Sigmoid colon (tissue), 7 donors: ENCODE measurements around the gene TRIM45. TPM values are rescaled to one million over a fixed set of nuclear protein-coding genes. Genes with fewer than 3 reads are reported as not detected.
"Not testable (repeated sequence)": the region's sequence is repeated elsewhere in the genome, so short reads cannot be mapped to it uniquely, and the experiment has no call there.

Source experiments
- DNase-seq: peaks from one replicate; pipeline ENCODE4 v3.0.0-alpha.2; 2019
- H3K27ac ChIP-seq, 4 donors: fragments of 200-600 bp; sonication (generic); one replicate each; pipeline ENCODE4 v1.5.1; 2016 to 2019; ENCODE audit warnings: mild to moderate bottlenecking in 1 of 4
- H3K27me3 ChIP-seq, 3 donors: fragments of 200-600 bp; sonication (generic); one replicate each; pipeline ENCODE4 v1.5.1; 2019; ENCODE audit warnings: mild to moderate bottlenecking in 1 of 3
- H3K36me3 ChIP-seq, 4 donors: fragments of 200-600 bp; sonication (generic); one replicate each; pipeline ENCODE4 v1.5.1; 2016 to 2019
- H3K4me1 ChIP-seq, 4 donors: fragments of 200-600 bp; sonication (generic); one replicate each; pipeline ENCODE4 v1.5.1; 2017 to 2019
- H3K4me3 ChIP-seq, 4 donors: fragments of 200-600 bp; sonication (generic); one replicate each; pipeline ENCODE4 v1.5.1; 2017 to 2019; ENCODE audit warnings: mild to moderate bottlenecking in 2 of 4, moderate library complexity in 1 of 4
- H3K9me3 ChIP-seq, 4 donors: fragments of 200-600 bp in 3 of 4; sonication (generic) in 3 of 4; one replicate each; pipeline versions ENCODE4 v1.5.1 to v1.6.1; 2013 to 2019
- CTCF ChIP-seq, 4 experiments: fragments of 450-650 bp in 3 of 4; fragments of 200-600 bp in 1 of 4; IDR thresholded peaks; one replicate each; pipeline ENCODE4 v1.5.1; 2016 to 2019; ENCODE audit warnings: antibody characterized with exemption in 4 of 4, mild to moderate bottlenecking in 3 of 4, moderate library complexity in 2 of 4
- EP300 ChIP-seq, 4 donors: sonication (generic); formaldehyde crosslinking; IDR thresholded peaks; one replicate each; pipeline ENCODE4 v1.6.1; 2017; ENCODE audit warnings: antibody characterized with exemption in 4 of 4
- POLR2A ChIP-seq, 2 donors: fragments of 450-650 bp; IDR thresholded peaks; one replicate each; pipeline ENCODE4 v1.6.1; 2016; ENCODE audit warnings: antibody characterized with exemption in 2 of 2, mild to moderate bottlenecking in 2 of 2, moderate library complexity in 2 of 2
- POLR2AphosphoS5 ChIP-seq, 4 donors: sonication (generic); formaldehyde crosslinking; IDR thresholded peaks; one replicate each; pipeline ENCODE4 v1.6.1; 2017; ENCODE audit warnings: antibody characterized with exemption in 4 of 4
- WGBS, 2 donors: extraction: QIAGEN DNeasy Blood & Tissue Kit; methylation state at CpG; one replicate each; pipeline ENCODE4 v1.1.7; 2013; 5-methylcytosine and 5-hydroxymethylcytosine counted together
- intact Hi-C: fragments of 100-400 bp; cut with DNase I; formaldehyde crosslinking; loops from one replicate; pipeline ENCODE4 v1.15.1; 2023
- polyA plus RNA-seq, 3 donors: library from polyadenylated mRNA; stranded (reverse); fragments of 200-250 nt; gene quantifications; one replicate each; pipeline ENCODE4 v1.2.3, GENCODE V29; 2013
- total RNA-seq, 4 donors: library from RNA; depleted of rRNA; stranded (reverse); fragments of >200 nt; gene quantifications; one replicate each; pipeline ENCODE4 v1.1.0, GENCODE V29; 2016
- donor health status: healthy with polysubstance abuse.
- donor health status: Bipolar disorder and iron deficiency.
- donor health status: healthy.

Gene TRIM45
- total and polyA plus RNA-seq, 7 donors = 0.46 to 9.1 (median 2.1) TPM

GRCh38 chr1:117122330-117123025 is 929 bp upstream of the TRIM45 start:
- TF ChIP-seq EP300 (IDR thresholded peaks at IDR 0.05) = no peak
- peak in 1 of 4 experiments; percentile 20 for TF ChIP-seq CTCF (IDR thresholded peaks at IDR 0.05)
- TF ChIP-seq POLR2A (IDR thresholded peaks at IDR 0.05) = no peak
- no peak for TF ChIP-seq POLR2AphosphoS5 (IDR thresholded peaks at IDR 0.05)
- DNase-seq = no peak
- peaks cover 0 to 19% (median 13%) of the 10 kb centered on the region in 4 donors for H3K4me1 ChIP-seq
- peak overlapping the region; percentile 86 to 89 (median 88) for H3K27ac ChIP-seq
- intact Hi-C loops = loop anchor here (5.0 to 10.0 kb wide), 4 partner anchors 162 to 805 kb away; partner anchors contain the start of genes GDAP2, TENT5C and WDR3
- no peaks in the 10 kb centered on the region for H3K9me3 ChIP-seq
- H3K27me3 ChIP-seq = no peaks in the 10 kb centered on the region
- H3K36me3 ChIP-seq = no peaks in the 10 kb centered on the region
- peak overlapping the region; percentile 62 to 82 (median 72) for H3K4me3 ChIP-seq
- 33 to 41% methylated on average over 32 of the region's 32 CpGs for WGBS, 2 donors

- Histone ChIP-seq H3K4me1 (peaks cover 0 to 19% (median 13%) of the 10 kb centered on the region in 4 donors), H3K4me3 (peak overlapping the region; percentile 62 to 82 (median 72)), H3K27me3 (no peaks in the 10 kb centered on the region), H3K9me3 (no peaks in the 10 kb centered on the region), H3K36me3 (peaks cover 0 to 5% (median 0%) of the 10 kb centered on the region in 4 donors), H3K27ac (peak overlapping the region; percentile 86 to 89 (median 88))
- intact Hi-C loops = loop anchor here (2.0 to 10.0 kb wide), 6 partner anchors 60 to 806 kb away; partner anchors contain the start of genes GDAP2, MAN1A2, TENT5C and TTF2
- no peak for DNase-seq
- no peak for TF ChIP-seq POLR2A (IDR thresholded peaks at IDR 0.05)
- TF ChIP-seq EP300 (IDR thresholded peaks at IDR 0.05) = no peak
- TF ChIP-seq CTCF (IDR thresholded peaks at IDR 0.05) = no peak
- TF ChIP-seq POLR2AphosphoS5 (IDR thresholded peaks at IDR 0.05) = no peak
- 9 to 19% methylated on average over 29 of the region's 29 CpGs for WGBS, 2 donors
Measured at GRCh38 chr1:117120774-117121588, 568 bp downstream of the TRIM45 start.

GRCh38 chr1:117119144-117119543 is 2.4 kb downstream of the TRIM45 start:
- WGBS, 2 donors = 96 to 97% methylated on average over 10 of the region's 10 CpGs
- H3K4me1 ChIP-seq = peaks cover 0 to 19% (median 13%) of the 10 kb centered on the region in 4 donors
- DNase-seq, H3K4me3 ChIP-seq, intact Hi-C loops, H3K27me3 ChIP-seq, H3K27ac ChIP-seq, H3K9me3 ChIP-seq: not testable (repeated sequence)
- H3K36me3 ChIP-seq = peaks cover 0 to 18% (median 7%) of the 10 kb centered on the region in 4 donors

GRCh38 chr1:117118137-117118536 is 3.4 kb downstream of the TRIM45 start:
- no peak overlapping the region for H3K27ac ChIP-seq
- TF ChIP-seq CTCF (IDR thresholded peaks at IDR 0.05) = no peak
- TF ChIP-seq POLR2AphosphoS5 (IDR thresholded peaks at IDR 0.05) = no peak
- TF ChIP-seq EP300 (IDR thresholded peaks at IDR 0.05) = no peak
- no peak for TF ChIP-seq POLR2A (IDR thresholded peaks at IDR 0.05)
- 80 to 83% methylated on average over 12 of the region's 12 CpGs for WGBS, 2 donors
- H3K4me1 ChIP-seq = peaks cover 0 to 19% (median 13%) of the 10 kb centered on the region in 4 donors
- intact Hi-C loops = no loop called here
- peaks cover 5 to 28% (median 11%) of the 10 kb centered on the region in 4 donors for H3K36me3 ChIP-seq
- no peak overlapping the region for H3K4me3 ChIP-seq
- no peak for DNase-seq
- H3K27me3 ChIP-seq = no peaks in the 10 kb centered on the region
- H3K9me3 ChIP-seq = no peaks in the 10 kb centered on the region

- no peak for DNase-seq
- no peaks in the 10 kb centered on the region for H3K27me3 ChIP-seq
- 68 to 92% methylated on average over 2 of the region's 2 CpGs for WGBS, 2 donors
- H3K9me3 ChIP-seq = no peaks in the 10 kb centered on the region
- no peak overlapping the region for H3K27ac ChIP-seq
- intact Hi-C loops = no loop called here
- H3K36me3 ChIP-seq = peaks cover 7 to 32% (median 13%) of the 10 kb centered on the region in 4 donors
- peaks cover 0 to 19% (median 13%) of the 10 kb centered on the region in 4 donors for H3K4me1 ChIP-seq
- no peak overlapping the region for H3K4me3 ChIP-seq
- TF ChIP-seq POLR2AphosphoS5 (IDR thresholded peaks at IDR 0.05) (no peak), EP300 (IDR thresholded peaks at IDR 0.05) (no peak), POLR2A (IDR thresholded peaks at IDR 0.05) (no peak), CTCF (IDR thresholded peaks at IDR 0.05) (no peak)
Measured at GRCh38 chr1:117117697-117118096, 3.9 kb downstream of the TRIM45 start.
